ENCODE results near the gene NDUFAF8.
A peak's percentile ranks its signal among the peaks of the same experiment; 100 is the strongest.

Gene NDUFAF8

GRCh38 chr17:81241648-81242420, 2.7 kb downstream of the NDUFAF8 start:
- DNase-seq = peak; percentile 68

- no peak for DNase-seq
Observed at GRCh38 chr17:81242421-81243332, 3.6 kb downstream of the NDUFAF8 start.

DNA sequence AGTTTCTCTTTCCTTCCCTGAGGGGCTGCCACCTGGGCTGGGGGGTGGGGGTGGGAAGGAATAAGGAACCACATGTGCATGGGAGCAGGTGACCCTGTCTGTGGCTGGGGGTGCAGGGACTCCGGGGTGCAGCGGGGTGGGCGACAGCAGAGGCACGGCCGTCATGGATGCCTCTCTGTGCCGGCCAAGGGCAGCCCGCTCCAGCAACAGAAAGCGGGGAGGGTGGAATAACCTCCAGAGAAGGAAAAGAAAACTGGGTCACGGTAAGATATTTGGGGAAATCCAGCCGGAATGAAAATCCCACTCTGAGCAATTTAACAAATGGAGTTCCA, 4.2 kb downstream of the NDUFAF8 start:
- DNase-seq = no peak

GRCh38 chr17:81244358-81245023, 5.4 kb downstream of the NDUFAF8 start:
- DNase-seq = no peak

- DNase-seq = no peak
Observed at GRCh38 chr17:81245024-81245664, 6.0 kb downstream of the NDUFAF8 start.

DNA sequence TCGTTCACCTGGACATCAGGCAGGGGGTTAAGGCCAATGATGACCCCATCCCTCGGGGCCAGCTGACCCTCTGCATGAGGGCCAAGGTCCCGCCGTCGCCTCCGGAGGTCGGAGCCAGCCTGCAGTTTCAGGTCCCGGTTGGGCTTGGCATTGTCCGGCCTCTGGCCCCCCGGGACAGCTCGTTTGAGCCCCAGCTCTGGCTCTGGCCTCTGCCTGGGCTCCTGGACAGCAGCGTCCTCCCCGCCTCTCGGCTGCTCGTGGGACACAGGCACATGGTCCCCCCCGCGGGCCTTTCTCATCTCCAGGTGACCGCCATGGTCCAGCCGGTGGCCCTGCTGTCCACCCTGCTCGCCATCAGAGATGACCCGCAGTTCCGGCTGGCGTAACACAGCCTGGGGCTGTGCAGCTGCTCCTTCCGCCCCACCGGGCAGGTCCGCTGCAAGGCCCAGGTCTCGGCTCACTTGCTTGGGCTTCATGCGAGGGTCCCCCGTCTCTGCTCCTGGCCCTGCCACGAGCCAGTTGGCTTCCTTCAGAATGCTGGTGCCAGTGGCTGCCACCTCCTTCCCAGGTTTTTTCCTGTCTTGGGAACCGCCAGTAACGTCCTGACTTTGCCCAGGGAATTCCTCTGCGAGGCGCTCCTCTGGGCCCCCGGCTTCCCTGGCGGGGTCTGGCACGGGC, 6.7 kb downstream of the NDUFAF8 start:
- no peak for DNase-seq

- DNase-seq = no peak
Observed at GRCh38 chr17:81246343-81246670, 7.2 kb downstream of the NDUFAF8 start.

GRCh38 chr17:81246679-81247338, 7.7 kb downstream of the NDUFAF8 start:
- DNase-seq = no peak

DNA sequence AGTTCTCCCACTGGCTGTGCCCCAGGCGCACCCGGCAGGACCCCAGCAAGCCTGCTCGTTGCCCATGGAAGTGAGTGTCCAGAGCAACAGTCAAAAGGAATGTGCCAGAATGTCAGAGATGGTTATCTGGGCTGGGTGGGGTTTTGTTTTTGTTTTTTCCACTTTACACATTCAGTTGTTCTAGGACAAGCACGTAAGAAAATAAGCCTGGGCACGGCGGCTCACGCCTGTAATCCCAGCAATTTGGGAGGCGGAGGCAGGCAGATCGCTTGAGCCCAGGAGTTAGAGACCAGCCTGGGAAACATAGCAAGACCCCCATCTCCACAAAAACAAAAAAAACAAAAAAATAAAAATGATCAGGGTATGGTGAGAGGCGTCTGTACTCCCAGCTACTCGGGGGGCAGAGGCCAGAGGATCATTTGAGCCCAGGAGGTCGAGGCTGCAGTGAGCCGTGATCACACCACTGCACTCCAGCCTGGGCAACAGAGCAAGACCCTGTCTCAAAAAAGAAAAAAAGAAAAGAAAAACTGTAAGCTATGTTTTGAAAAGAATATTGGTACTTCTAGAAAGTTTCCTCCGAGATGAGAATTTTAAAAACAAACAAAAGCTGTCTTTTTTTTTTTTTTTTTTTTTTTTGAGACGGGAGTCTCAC, 8.3 kb downstream of the NDUFAF8 start:
- no peak for DNase-seq

DNA sequence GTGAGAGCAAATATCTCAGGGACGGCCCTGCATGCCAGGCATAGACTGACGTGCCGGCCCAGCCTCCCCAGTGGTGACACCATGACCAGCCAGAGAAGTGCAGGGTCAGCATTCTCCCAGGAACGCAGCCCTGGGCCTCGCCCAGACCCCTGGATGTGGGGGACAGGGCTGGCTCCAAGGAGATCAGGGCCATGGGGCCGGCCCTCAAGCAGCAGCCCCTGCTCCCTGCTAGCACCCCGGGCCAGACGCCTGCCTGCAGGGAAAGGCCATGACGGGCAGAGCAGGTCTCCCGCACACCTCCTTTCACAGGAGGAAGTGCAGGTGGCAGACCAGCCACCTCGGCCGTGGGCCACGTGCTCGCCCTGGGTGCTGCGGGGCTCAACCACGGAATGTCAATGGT, 9.5 kb downstream of the NDUFAF8 start:
- DNase-seq = no peak

DNA sequence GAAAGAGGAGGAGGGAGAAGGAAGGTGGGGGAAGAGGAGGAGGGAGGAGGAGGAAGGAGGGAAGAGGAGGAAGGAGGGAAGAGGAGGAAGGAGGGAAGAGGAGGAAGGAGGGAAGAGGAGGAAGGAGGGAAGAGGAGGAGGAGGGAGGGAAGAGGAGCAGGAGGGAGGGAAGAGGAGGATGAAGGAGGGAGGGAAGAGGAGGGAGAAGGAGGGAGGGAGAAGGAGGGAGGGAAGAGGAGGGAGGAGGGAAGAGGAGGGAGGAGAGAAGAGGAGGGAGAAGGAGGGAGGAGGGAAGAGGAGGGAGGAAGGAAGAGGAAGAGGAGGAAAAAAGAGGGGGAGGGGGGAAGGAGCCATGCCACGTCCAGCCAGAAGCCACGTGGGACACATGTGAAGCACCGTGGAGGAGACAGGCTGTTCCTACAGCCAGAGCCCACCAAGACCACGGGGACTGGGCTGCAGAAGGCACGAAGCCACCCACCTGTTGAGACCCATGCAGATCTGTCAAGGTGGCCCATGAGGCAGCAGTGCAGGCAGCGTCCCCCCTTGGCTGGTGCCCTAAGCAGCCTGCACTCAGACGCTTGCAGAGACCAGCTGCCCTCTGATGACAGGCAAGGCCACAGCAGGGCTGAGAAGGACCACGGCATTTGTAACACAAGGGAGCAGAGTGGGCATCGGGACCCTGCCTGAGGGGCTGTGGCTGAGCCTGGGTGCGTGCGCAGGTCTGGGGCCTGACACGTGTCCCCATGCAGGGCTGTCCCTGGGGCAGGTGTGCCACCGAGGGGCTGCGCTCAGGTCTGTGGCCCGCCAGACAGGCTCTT, 10.3 kb downstream of the NDUFAF8 start:
- DNase-seq = no peak

DNA sequence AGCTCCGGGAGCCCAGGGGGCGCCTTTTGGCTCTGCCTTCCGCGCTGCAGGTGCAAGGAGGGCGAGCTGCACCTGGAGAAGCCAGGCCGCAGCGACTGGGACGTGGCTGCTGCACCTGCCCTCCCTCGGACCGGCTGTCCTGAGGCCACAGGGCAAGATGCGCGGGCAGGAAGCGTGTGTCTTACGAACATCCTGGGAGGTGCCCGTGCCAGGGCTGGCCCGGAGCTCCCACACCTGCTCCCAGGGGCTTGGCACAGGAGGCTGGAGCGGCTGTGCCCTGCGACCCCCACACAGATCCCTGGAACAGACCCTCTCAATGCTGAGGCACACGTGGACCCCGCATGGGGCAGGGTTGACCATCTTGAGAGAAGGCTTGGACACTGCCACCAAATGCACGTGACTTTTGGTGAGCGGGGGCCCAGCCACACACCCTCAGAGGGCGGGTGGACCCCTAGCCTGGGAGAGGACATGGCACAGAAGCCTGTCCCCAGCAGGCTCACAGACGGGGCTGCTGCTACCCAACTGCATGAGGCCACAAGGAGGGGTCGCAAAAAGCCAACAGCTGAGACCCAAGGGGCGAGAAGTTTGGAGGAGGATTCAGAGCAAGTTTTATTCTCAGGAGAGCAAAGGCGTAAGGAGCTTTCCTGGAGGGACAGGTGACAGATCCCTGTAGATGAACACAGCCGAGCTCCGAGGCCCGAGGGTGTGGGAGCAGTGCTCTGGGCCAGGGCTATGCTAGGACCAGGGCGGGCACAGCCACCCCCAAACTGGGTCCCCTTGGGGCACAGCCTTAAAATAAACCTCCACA, 11.4 kb downstream of the NDUFAF8 start:
- no peak for DNase-seq

GRCh38 chr17:81251094-81251708, 12.1 kb downstream of the NDUFAF8 start:
- DNase-seq = no peak

GRCh38 chr17:81251709-81252301, 12.7 kb downstream of the NDUFAF8 start:
- DNase-seq = no peak

GRCh38 chr17:81252326-81252986, 13.3 kb downstream of the NDUFAF8 start:
- DNase-seq = no peak

GRCh38 chr17:81252987-81253329, 13.8 kb downstream of the NDUFAF8 start:
- DNase-seq = no peak

- DNase-seq = peak; percentile 57
Observed at GRCh38 chr17:81253358-81254131, 14.4 kb downstream of the NDUFAF8 start.

Measured in stimulated activated CD4-positive, alpha-beta T cell treated with anti-CD3 and anti-CD28 coated beads, Interleukin-4, amount 100 ng/mL, for 1 hour (primary cell).